ENCODE data around the gene TANGO6.
"Not testable (repeated sequence)": the region's sequence is repeated elsewhere in the genome, so short reads cannot be mapped to it uniquely, and the experiment has no call there.

Gene TANGO6

GRCh38 chr16:69107316-69107962 lies 264.1 kb downstream of the TANGO6 start:
- DNase-seq = no peak

GRCh38 chr16:69108064-69108904 lies 265.0 kb downstream of the TANGO6 start:
- no peak for DNase-seq

GRCh38 chr16:69108905-69109252 lies 265.5 kb downstream of the TANGO6 start:
- no peak for DNase-seq

GRCh38 chr16:69109486-69110270 lies 266.3 kb downstream of the TANGO6 start:
- no peak for DNase-seq

GRCh38 chr16:69110406-69110805 lies 267.1 kb downstream of the TANGO6 start:
- DNase-seq = no peak

GRCh38 chr16:69111216-69111875 lies 268.0 kb downstream of the TANGO6 start:
- no peak for DNase-seq

- DNase-seq = no peak
These were observed 268.5 kb downstream of the TANGO6 start for GRCh38 chr16:69111876-69112230.

GRCh38 chr16:69112285-69113129 lies 269.2 kb downstream of the TANGO6 start:
- DNase-seq = peak; percentile 13

GRCh38 chr16:69113216-69113615 lies 269.9 kb downstream of the TANGO6 start:
- no peak for DNase-seq

- no peak for DNase-seq
These were observed 271.1 kb downstream of the TANGO6 start for GRCh38 chr16:69114346-69114975.

GRCh38 chr16:69114976-69115355 lies 271.6 kb downstream of the TANGO6 start:
- DNase-seq = no peak

GRCh38 chr16:69115361-69115760 lies 272.0 kb downstream of the TANGO6 start:
- DNase-seq = no peak

- DNase-seq = no peak
These were observed 272.5 kb downstream of the TANGO6 start for GRCh38 chr16:69115837-69116236.

GRCh38 chr16:69116256-69116875 lies 273.0 kb downstream of the TANGO6 start:
- DNase-seq = no peak

- no peak for DNase-seq
These were observed 273.6 kb downstream of the TANGO6 start for GRCh38 chr16:69116906-69117305.

- DNase-seq = no peak
These were observed 275.1 kb downstream of the TANGO6 start for GRCh38 chr16:69118468-69118867.

- DNase-seq = no peak
These were observed 275.7 kb downstream of the TANGO6 start for GRCh38 chr16:69118994-69119393.

GRCh38 chr16:69119536-69119935 lies 276.2 kb downstream of the TANGO6 start:
- DNase-seq = no peak

GRCh38 chr16:69120096-69120664 lies 276.8 kb downstream of the TANGO6 start:
- no peak for DNase-seq

GRCh38 chr16:69123910-69124309 lies 280.6 kb downstream of the TANGO6 start:
- peak; percentile 52 for DNase-seq

- not testable (repeated sequence) for DNase-seq
These were observed 281.1 kb downstream of the TANGO6 start for GRCh38 chr16:69124406-69124805.
